CD4-positive, alpha-beta T cell treated with Interleukin-15 for 1 hour (primary cell): Measurements from ENCODE around the gene LYST.

Source experiments
- DNase-seq: peaks from one replicate; pipeline ENCODE4 v3.0.0-alpha.2; 2020

Gene LYST

DNA sequence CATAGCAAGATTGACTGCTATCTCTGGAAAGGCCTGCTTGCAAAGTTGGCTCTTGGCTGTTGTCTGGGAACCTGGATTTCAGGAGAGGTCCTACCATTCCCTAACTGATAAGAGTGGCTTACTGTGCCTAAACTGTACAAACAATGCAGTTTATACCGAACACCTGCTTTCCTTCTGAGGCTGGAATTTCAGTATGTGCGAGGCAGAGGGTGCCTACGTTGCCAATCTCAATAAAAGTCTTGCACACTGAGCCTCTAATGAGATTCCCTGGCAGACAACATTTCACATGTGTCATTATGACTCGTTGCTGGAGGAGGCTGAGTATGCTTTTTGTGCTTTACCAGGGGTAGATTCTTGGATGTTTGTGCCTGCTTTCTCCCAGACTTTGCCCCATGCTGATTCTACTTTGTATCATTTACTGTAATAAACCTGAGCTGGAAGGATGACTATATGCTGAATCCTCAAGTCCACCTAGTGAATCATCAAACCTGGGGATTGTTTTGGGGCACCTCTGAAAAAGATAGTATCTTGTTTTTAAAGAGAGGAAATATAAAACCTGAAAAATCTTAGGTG, 158.2 kb downstream of the LYST start:
- DNase-seq = no peak

DNA sequence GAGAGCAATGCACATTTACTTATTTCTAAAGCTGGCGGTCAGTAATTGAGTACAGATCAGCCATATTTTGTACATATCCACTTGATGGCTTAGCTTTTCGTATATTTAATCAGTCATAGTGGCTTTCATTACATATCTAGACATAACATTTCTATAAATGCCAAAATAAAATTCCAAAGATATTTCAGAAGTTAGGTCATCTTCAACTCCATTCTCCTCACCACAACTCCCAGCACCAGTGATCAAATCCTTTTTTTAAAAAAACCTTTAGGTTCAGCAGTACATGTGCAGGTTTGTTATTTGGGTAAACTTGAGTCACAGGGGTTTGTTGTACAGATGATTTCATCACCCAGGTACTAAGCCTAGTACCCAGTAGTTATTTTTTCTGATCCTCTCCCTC, 163.2 kb downstream of the LYST start:
- no peak for DNase-seq

DNA sequence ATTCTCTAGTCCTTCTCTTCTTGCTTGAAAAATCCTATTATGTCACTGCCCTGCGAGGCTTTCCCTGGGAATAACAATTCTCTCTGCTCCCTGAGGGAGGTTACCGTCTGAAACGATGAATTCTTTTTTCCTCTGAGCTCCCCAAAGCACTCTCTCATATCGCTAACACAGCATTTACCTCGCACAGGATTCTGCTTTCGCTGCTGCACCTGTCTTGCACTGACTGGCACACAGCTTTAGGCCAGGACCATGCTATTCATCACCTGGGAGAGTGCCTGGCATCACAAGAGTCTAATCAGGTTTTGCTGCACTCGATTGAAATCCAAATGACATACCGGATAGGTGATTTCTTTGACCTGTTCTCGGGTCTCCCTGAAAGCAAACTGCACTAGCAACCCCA, 164.3 kb downstream of the LYST start:
- DNase-seq = no peak

DNA sequence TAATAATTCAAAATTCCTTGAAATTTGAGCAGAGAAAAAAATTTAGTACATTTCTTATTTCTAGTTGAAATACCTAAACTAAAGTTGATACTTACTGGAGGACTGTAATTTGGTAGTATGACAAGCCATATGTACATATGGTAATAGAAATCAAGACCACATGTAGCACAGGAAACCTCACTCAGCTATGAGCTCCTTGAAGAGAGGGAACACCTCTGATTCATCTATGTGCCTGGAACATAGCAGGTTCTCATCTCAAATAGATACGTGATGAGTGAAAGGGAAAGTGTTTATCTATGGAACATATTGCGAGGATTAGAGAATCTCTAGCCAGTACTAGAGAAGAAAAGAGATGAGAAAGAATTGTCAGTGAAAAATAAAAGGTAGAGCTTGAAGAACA, 169.2 kb downstream of the LYST start:
- no peak for DNase-seq

DNA sequence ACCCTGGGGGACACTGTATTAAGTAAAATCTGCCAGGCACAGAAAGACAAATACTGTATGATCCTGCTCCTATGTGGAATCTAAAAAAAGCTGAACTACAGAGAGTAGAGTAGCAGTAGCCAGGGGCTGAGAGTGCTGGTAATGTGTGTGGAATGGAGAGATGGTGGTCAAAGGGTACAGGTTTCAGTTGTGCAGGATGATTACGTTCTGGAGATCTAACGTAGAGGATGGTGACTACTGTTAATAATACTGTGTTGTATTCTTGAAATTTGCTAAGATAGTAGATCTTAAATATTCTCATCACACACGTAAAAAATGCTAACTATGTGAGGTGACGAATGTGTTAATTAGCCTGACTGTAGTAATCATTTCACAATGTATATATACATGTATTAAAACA, 177.3 kb downstream of the LYST start:
- DNase-seq = no peak

DNA sequence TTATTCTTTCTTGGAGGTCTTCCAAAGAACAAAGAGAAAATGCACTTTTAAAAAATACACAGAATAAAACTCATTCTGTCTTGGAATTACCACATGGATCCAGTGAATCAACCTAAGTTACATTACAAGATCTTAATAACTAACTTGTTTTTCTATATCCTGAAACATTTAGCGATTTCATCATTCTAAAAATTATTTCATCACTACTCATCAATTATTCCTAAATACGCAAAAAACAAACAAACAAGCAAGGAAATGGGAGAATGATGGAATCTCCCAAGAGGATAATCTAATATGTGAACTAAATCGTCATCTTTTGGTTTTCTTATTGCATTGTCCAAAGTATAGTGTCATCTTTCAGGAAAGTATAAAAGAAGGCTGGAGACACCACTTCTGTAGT, 178.6 kb downstream of the LYST start:
- DNase-seq = no peak

DNA sequence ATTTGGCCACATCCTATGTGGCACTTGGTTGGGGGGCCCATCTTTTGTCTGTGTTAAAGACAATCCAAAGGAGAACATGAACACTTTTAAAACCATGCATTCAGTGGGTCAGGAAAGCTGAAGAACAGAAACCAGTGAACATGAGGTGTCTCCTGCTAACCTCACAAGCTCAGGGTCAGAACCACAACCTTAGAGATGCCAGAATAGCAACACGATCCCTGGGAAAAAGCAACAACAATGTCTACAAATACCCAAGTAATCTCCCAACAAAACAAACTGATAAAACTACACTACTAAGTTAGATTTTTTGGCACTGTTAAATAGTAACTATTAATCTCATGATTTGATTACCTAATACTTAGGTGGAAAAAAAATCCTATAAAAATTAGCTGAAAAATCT, 183.1 kb downstream of the LYST start:
- DNase-seq = no peak

DNA sequence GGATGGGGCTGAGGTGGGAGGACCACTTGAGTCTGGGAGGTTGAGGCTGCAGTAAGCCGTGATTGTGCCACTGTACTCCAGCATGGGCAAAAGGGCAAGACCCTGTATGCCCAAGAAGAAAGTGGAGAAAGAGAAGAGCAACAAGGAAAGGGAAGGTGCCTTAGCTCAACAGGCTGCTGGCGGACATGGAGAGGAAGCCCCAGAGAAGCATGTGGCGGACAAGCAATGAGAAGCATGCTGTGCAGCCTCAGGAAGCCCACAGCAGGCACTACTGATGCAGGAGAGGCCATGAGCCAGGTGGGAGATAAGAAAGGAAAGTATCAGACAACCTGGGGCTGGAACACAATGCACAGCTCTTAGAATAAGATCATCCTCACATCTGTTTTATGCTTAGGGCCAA, 184.5 kb downstream of the LYST start:
- DNase-seq = no peak

DNA sequence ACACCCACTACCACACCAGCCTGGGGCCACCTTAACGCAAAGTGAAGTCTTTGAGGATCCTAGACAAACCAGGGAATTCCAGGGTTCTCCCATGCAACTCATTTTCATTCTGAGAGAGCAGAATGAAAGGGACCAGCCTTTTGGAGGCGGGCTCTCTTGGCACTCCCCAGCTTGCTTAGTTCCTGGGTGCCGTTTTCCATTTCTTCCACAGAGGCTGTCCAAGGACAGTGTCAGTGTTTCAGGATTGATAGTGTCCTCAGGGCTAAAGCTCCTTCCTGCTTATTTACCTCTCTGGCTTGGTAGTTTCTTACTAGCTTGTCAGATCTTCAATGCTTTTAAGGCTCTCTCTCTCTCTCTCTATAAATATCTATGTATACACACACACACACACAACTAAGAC, 187.1 kb downstream of the LYST start:
- DNase-seq = no peak

DNA sequence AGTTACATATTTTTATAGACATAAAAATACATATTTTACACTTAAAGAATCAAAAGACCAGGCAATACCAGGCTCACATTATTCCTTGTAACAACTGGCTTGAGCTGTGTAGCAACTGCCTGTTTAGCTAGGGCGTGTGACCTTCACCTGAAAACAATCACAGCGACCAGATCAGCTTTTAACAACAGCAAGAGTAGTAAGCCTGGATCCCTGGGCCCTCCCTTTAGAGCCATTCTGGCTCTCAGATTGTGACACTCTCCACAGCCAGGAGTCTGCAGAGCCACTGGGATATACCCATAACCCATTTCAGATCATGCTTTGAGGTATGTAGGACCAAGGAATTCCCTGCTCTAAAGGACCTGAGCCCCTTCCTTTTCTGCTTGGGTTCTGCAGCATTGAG, 187.7 kb downstream of the LYST start:
- no peak for DNase-seq

DNA sequence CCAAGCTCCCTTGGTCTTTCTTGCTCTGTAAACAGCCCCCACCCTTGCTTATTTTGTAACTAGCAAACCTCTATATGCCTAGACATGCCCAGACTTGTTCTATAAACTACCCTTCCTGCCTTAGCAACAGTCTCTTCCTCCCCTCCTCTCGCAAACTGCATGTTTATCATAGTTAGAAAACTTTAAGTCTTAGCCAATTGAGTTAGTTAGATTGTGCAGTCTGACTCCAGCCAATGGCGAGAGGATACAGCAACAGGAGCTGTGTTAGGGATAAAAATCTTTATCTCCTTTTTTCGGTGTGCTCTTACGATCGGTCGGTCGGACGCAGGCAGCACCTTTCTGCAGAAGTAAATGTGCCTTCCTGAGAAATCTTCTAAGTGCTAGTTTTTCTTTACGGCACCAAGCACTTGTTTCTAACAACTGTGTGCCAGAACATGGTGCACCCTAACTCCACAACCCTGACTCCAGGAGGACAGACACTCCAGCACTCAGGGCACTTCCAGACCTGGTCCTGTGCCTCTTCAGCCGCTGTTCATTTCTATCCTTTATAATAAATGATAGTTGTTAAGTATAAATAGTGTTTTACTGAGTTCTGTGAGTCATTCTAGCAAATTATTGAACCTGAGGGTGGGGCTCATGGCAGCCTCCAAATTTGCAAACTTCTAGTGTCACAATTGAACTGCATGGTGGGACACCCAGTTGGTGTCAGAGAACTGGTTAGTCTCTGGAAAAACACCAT, 191.4 kb downstream of the LYST start:
- no peak for DNase-seq

DNA sequence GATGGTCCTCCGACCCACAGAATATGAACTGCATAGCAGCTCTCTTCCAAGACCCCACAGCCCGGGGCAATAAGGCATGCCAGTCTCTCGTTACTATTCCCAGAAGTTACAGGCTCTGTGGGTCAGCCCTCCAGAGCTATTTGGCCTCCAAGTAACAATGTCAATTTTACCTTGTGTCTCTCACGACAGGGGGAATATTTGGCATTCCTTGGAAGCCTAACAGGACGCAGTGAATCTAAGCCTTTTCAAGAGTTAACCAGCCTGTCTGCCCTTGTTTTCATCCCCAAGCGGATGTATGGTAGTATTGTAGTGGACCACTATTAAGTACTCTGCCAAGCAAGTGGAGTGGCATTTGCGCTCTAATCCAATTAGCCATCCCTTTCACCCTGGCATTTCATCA, 192.7 kb downstream of the LYST start:
- DNase-seq = no peak

DNA sequence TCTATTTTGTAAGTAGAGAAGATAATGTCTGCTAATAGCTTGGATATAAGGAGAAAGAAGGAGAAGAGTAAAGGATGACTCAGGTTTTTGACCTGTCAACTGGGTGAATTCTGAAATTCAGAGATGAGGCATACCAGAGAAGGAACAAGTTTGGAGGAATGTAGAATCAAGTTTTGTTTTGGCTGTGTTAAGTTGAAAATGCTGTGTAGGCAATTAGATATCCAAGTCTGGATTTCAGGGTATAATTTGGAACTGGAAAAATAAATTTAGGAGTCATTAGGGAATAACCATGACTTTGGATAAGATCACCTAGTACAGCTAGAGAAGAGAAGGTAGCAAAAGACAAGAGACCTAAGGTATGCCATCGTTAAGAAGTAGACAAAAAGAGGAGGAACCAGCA, 194.7 kb downstream of the LYST start:
- DNase-seq = no peak

DNA sequence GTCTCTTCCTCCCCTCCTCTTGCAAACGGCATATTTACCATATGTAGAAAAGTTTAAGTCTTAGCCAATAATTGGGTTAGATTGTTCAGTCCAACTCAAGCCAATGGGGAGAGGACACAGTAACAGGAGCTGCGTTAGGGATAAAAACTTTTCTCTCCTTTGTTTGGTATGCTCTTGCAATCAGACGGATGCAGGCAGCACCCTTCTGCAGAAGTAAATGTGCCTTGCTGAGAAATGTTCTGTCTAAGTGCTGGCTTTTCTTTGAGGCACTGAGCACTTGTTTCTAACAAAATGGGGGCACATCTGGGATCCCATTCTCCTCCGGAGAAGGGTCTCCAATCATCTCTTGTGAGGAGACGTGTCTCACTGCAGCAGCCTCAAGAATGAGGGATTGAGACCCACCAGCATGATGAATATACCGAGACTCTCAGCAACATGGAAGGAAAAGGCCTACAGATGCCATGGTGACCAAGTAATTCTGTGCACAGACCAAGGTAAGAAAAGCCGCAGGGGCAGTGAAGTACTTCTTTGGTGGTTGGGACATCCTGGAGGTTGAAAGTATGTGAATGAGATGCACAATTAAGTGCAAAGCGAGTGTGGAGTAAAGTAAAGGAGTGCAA, 196.4 kb downstream of the LYST start:
- no peak for DNase-seq

DNA sequence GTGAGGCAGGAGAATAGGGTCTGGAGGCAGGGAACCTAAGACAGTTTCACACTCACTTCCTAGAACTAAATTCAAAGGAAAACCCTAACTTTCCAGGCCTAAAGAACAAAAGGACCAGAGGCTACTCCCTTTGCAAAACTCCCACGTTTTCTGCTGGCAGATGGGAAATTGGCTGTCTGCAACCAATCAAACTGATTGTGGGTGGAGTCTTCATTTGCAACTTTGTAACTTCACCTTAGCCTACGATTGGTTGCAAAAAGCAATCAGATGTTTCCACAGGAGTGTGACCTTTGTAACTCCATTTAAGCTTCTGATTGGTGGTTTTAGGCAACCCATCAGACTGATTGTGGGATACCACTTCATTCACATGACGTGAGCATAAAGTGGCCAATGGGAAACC, 197.4 kb downstream of the LYST start:
- no peak for DNase-seq

DNA sequence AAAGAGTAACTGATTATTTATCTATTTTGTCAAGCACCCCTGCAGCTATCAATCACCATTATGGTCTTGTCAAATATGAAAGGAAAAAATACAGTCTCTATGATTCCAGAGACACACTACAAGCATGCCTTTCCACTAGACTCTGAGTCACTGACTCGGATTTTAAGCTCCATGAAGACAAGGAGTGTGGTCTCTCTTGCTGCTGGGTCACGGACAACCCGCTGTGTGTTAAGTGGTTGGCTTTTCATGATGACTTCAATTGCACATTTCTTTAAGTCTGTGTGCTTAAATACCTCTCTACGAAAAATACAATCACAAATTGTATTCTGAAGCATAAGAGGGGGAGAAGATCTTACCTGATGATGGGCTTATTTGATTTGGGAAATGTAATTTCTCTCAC, 203.1 kb downstream of the LYST start:
- DNase-seq = no peak

DNA sequence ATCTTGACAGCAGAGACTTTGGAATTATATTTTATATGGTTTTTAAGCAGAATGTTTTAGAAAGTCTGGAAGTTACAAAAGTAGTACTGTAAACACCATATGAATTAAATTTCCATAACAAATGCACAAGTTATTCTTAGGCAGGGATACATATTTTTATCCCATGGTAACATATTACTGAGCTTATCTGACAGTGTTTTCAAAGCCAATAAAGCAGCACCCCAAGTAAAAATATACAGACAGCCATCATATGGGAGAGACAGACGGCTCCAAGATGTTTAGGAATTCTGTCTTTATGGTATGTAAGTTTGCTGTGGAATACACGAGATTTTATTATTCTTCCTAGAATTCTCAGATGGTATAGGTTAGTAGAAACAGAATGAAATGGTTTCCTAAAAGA, 205.1 kb downstream of the LYST start:
- no peak for DNase-seq

DNA sequence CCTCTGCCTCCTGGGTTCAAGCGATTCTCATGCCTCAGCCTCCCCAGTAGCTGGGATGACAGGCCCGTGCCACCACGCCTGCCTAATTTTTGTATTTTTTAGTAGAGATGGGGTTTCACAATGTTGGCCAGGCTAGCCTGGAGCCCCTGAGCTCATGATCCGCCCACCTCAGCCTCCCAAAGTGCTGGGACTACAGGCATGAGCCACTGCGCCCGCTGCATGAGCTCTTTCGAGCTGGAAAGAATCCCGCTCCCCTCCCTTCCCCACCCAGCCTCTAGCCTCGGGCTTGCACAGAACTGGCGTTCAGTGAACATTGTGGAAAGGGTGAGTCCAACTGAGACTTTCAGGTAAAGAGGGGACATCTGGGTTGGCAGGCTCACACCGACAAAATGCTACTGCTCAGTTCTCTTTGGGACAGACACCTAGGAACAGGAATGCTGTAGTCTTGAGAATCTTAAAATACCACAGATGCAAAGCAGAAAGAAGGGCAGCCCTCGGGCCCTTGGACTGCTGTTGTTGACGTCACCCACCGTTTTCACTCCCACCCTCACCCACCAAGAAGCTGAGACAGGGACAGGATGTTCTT, 207.4 kb downstream of the LYST start:
- no peak for DNase-seq

DNA sequence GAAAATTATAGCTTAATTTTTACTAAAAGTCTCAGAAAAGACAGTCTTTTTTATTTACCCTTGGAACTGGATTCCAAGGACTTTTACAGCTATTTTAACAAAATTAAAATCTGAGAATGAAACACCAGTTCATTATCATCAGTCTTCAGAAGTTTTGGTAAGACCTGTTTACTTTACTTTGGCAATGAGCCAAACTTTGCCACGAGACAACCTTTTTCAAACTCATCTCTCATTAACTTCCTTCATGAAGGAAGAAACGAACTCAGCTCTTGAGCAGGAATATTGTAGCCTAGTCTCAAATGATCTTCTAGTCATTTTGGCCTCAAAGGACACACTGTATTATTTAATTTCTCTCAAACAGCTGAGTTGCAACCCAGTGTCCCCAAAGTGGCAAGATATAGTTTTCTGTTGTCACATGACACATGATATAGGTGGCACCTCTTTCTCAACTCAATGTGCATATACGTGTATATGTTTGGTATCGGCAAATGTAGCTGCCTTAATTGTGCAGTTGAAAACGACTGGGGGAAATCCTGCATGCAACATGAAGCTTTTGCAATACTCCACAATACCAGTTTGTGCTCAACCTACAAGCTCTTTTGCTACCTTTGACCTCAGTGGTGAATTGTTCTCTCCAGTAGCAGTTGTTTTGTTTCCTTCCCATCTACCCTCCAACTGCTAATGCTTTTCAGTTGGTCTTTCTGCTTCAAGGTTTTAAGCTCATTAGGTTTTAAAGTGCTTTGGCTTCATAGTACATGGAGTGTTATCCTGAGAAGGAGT, 208.8 kb downstream of the LYST start:
- DNase-seq = no peak

DNA sequence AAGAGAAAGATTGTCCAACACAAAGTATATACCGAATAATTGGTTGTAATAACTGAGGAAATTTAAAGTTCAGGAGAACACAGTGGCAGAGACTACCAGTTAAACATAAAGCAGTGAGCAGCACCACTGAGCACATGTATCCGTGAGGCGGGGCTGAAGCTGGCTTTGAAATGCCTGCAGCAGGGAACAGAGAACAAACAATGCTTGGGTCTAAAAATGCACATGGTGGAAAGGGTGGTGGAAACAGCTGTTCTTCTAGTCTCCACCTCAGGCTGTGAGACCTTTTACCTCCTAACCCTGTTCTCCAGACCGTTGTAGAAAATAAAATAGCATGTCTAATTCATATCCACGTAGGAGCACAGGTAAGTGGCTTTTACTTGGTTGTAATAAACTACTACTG, 209.4 kb downstream of the LYST start:
- DNase-seq = no peak

DNA sequence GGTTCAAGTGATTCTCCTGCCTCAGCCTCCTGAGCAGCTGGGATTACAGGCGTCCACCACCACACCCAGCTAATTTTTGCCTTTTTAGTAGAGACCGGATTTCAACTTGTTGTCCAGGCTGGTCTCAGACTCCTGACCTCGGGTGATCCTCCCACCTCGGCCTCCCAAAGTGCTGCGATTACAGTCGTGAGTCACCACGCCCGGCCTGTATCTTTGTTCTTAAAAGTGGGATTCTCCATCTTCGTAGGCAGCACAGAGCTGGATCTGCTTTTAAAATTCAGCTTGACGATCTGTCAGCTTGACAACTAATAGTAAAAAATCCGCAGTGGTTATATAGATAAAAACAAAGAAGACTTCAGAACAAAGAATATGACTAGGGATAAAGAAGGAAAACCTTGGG, 214.3 kb downstream of the LYST start:
- no peak for DNase-seq

DNA sequence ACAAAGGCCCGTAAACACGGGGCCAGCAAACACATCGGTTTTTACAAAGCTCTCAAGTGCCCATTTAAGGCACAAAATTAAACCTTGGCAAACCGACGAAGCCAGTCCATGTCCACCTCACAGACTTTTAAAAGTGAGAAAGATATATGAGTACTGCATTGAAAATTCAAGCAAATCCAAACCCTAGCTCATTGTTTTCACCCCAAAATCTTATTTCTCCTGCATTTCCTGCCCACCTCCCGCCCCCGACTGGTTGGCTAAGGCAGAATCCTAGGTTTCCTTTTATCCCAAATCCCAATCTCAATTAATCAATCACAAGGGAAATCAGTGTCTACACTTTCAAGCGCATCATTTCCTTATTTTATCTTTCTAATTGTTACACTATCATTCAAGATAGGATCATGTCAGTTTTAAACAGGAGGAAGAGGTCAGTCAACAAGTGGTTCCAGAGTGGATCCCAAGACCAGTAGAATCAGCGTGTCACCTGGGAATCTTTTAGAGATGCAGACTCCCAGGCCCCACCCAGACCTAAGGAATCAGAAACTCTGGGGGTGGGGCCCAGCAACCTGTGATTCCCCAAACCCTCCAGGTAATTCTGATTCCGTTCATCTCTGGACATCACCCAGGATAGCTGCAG, 215.4 kb downstream of the LYST start:
- DNase-seq = no peak
